T-helper 1 cell treated with Interleukin-12 subunit alpha and Interleukin-12 subunit beta and Interleukin-4 antibody, amounts not matched to agents 30 μg/mL and 1 μg/mL, for 36 hours (primary cell): ENCODE measurements around the gene PIGL.
"Not testable (repeated sequence)": the region's sequence is repeated elsewhere in the genome, so short reads cannot be mapped to it uniquely, and the experiment has no call there.

ENCODE experiments used
- H3K27ac Mint-ChIP-seq: one replicate; pipeline ENCODE4 v1.8.0; 2021; ENCODE audit warnings: mild to moderate bottlenecking, mixed read lengths
- H3K27me3 Mint-ChIP-seq: one replicate; pipeline ENCODE4 v1.8.0; 2021; ENCODE audit warnings: low read depth, mixed read lengths
- H3K36me3 Mint-ChIP-seq: one replicate; pipeline ENCODE4 v1.8.0; 2021; ENCODE audit warnings: low read depth, mixed read lengths
- H3K4me1 Mint-ChIP-seq: one replicate; pipeline ENCODE4 v1.8.0; 2021; ENCODE audit warnings: low read depth, mixed read lengths
- H3K4me3 Mint-ChIP-seq: one replicate; pipeline ENCODE4 v1.8.0; 2021; ENCODE audit warnings: mild to moderate bottlenecking, moderate library complexity, mixed read lengths
- H3K9me3 Mint-ChIP-seq: one replicate; pipeline ENCODE4 v1.8.0; 2021; ENCODE audit warnings: mixed read lengths

The PIGL gene

DNA sequence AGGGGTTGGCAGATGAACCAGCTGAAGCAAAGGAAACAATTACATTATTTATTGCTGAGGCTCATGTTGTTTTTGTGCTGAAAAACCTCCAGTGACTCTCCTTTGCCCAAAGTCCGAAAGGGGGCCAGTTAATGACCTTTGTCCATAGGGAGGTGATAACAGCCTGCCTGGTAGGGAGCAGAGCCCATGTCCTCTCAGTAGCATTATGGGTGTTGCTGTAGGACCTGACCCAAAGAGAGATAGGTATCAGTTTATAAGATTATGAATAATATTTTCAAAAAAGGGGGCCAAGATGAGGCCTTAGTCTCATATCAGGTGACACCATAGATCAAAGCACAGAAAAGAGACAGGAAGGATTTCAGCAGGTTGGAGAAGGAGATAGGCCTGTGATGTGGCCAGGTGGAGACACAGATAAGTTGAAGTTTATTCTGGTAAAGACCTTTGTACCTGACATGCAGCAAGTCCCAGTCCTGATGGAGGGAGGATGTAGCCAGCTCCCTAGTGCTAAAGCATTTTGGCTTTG is 81.2 kb downstream of the PIGL start:
- Mint-ChIP-seq H3K27ac (no peak overlapping the region), H3K4me1 (peaks cover 6% of the 10 kb centered on the region), H3K36me3 (peaks cover 3% of the 10 kb centered on the region), H3K4me3 (no peak overlapping the region), H3K9me3 (no peaks in the 10 kb centered on the region), H3K27me3 (no peaks in the 10 kb centered on the region)

DNA sequence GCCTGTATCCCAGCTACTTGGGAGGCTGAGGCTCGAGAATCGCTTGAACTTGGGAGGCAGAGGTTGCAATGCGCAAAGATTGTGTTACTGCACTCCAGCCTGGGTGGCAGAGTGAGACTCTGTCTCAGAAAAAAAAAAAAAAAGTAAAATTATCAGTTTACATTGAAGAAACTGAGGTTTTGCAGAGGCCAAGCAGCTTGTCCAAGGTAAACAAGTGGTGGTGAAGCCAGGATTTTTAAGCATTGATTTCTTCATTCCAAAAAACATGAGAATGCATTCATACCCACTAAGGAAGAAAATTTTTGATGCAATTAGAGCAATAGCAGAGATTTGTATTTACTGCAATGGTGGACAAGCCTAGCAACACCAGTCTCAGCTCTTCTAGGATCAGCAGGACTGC is 83.5 kb downstream of the PIGL start:
- Mint-ChIP-seq H3K36me3 (peaks cover 3% of the 10 kb centered on the region), H3K9me3 (no peaks in the 10 kb centered on the region), H3K27me3 (no peaks in the 10 kb centered on the region), H3K4me1 (peaks cover 4% of the 10 kb centered on the region), H3K27ac (no peak overlapping the region), H3K4me3 (no peak overlapping the region)

DNA sequence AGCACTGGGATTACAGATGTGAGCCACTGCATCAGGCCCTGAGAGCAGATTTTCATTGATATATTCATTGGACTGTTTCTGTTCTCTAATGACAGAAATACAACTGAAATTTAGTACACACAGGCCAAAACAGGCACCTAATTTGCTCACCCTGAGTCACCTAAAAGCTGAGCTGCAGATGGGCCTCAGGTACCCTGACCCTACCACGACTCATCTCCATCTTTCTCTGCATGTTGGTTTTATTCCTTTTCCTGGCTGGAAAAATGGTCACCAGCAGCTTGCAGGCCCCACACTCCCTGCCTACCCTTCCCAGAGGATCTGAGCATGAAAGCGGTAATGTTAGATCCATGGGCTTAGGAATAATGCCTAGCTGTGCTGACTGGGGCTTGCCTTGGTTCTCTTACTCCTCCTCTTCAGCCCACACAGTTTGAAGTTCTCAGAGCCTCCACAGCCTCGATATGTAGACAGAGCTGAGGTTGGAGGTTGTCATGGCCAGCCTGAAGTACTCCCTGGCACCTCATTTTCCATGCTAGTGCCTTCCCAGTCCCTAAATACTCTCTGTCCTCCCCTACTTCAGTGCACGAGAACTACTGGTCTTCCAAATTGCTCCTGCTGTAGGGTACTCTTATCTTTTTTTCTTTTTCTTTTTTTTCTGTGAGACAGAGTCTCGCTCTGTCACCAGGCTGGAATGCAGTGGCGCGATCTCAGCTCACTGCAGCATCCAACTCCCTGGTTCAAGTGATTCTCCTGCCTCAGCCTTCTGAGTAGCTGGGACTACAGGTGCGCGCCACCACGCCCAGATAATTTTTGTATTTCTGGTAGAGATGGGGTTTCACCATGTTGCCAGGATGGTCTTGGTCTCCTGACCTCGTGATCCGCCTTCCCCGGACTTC is 85.2 kb downstream of the PIGL start:
- H3K27ac Mint-ChIP-seq, result no peak overlapping the region
- H3K4me1 Mint-ChIP-seq, result peaks cover 4% of the 10 kb centered on the region
- H3K27me3 Mint-ChIP-seq, result no peaks in the 10 kb centered on the region
- no peak overlapping the region for H3K4me3 Mint-ChIP-seq
- H3K36me3 Mint-ChIP-seq, result peaks cover 3% of the 10 kb centered on the region
- H3K9me3 Mint-ChIP-seq, result no peaks in the 10 kb centered on the region

DNA sequence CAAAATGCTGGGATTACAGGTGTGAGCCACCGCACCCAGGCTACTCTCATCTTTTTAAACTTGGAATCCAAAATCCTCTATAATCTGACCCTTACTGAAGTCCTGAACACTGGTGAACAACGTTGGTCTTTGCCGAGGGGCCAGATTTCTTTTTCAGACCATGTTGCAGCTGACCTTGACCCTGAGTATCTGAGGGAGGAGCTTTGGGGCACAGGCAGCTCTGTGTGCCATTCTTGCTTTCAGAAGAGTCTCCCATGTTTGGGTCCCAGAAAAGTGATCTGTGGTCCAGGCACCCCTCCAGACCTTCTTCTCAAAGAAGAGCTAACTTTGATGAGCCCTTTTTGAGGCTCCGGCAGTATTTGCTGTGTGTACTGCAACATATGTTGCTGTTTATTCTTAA is 85.8 kb downstream of the PIGL start:
- Mint-ChIP-seq H3K27me3 (no peaks in the 10 kb centered on the region), H3K4me3 (no peak overlapping the region), H3K4me1 (peaks cover 4% of the 10 kb centered on the region), H3K9me3 (no peaks in the 10 kb centered on the region), H3K27ac (no peak overlapping the region), H3K36me3 (peaks cover 3% of the 10 kb centered on the region)

DNA sequence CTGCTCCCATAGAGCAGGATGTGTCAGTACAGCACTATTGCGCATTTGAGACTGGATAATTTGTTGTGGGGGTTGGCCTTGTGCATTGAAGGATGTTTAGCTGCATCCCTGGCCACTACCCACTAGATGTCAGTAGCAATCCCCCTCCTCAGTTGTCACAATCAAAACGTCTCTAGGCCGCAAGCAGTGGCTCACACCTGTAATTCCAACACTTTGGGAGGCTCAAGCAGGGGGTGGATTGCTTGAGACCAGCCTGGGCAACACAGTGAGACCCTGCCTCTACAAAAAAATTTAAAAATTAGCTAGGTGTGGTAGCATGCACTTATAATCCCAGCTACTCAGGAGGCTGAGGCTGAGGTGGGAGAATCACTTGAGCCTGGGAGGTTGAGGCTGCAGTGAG is 87.8 kb downstream of the PIGL start:
- Mint-ChIP-seq H3K36me3 (peaks cover 3% of the 10 kb centered on the region), H3K4me3 (no peak overlapping the region), H3K9me3 (no peaks in the 10 kb centered on the region)

DNA sequence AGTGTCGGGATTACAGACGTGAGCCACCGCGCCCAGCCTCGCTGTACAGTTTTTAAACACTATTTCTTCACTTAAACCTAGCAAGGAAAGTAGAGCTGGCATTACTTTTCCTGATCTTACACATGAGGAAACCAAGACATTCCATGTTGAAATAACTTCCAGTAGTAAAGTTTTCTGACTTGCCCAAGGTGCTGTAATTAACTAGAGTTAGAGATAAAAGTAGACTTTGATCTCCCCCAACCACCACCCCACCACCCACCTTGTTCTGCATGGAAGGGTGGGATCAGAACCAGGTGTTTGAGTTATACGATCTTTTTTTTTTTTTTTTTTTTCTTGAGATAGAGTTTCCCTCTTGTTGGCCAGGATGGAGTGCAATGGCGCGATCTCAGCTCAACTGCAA is 89.2 kb downstream of the PIGL start:
- no peaks in the 10 kb centered on the region for H3K27me3 Mint-ChIP-seq

More for the DNA sequence above, 87.8 kb downstream of the PIGL start:
- Mint-ChIP-seq H3K4me1 (no peaks in the 10 kb centered on the region), H3K27ac (no peak overlapping the region), H3K27me3 (no peaks in the 10 kb centered on the region)

DNA sequence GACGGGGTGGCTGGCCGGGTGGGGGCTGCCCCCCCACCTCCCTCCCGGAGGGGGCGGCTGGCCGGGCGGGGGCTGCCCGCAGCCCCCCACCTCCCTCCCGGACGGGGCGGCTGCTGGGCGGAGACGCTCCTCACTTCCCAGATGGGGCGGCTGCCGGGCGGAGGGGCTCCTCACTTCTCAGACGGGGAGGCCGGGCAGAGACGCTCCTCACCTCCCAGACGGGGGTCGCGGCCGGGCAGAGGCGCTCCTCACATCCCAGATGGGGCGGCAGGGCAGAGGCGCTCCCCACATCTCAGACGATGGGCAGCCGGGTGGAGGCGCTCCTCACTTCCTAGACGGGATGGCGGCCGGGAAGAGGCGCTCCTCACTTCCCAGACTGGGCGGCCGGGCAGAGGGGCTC is 95.1 kb downstream of the PIGL start:
- not testable (repeated sequence) for H3K4me1 Mint-ChIP-seq, H3K9me3 Mint-ChIP-seq, H3K36me3 Mint-ChIP-seq, H3K4me3 Mint-ChIP-seq, H3K27ac Mint-ChIP-seq, H3K27me3 Mint-ChIP-seq

More for the DNA sequence above, 89.2 kb downstream of the PIGL start:
- H3K27ac Mint-ChIP-seq, result no peak overlapping the region
- H3K36me3 Mint-ChIP-seq, result peaks cover 7% of the 10 kb centered on the region
- H3K4me3 Mint-ChIP-seq, result no peak overlapping the region
- H3K4me1 Mint-ChIP-seq, result peaks cover 4% of the 10 kb centered on the region
- no peaks in the 10 kb centered on the region for H3K9me3 Mint-ChIP-seq

DNA sequence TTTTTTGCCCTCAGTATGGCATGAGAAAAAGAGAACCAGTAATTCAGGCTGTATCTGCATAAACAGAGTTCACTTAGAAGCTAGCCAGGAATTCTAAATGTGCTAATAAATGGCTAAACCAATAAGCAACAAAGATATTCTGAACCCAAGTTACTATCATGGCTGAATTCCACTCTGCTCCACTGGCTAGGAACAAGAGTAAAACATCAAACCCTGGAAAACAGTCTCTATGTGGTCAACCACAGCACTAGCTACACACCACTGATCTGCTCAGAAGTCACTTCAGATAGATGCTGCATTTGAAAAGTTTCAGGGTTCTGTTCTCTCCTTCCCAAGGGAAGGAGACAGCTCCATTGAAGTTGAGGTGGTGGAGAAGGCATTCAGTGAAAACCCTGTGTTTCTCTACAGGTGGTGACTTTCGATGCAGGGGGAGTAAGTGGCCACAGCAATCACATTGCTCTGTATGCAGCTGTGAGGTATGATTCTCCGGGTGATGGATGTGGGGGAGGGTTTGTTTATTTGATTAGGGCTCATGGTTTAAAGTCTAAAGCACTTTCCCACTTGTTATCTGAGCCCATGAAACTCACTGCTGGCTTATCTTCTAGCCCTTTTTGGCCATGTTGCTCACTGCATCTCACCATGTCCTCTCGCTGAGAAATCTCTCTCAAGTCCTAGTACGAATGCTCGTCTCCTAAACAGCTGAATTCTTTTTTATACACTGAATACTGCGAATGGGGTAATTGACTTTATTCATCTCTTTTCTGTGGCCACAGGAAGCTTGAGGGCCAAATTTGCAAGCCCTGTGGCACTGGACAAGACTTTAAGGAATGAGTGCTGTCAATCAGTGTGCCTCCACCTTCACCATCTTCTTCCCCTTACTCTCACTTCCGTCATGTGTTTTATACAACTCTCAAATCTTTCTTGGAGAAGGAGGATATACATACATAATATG is 96.4 kb downstream of the PIGL start:
- Mint-ChIP-seq H3K4me1 (peaks cover 4% of the 10 kb centered on the region), H3K36me3 (peaks cover 7% of the 10 kb centered on the region), H3K4me3 (no peak overlapping the region)

DNA sequence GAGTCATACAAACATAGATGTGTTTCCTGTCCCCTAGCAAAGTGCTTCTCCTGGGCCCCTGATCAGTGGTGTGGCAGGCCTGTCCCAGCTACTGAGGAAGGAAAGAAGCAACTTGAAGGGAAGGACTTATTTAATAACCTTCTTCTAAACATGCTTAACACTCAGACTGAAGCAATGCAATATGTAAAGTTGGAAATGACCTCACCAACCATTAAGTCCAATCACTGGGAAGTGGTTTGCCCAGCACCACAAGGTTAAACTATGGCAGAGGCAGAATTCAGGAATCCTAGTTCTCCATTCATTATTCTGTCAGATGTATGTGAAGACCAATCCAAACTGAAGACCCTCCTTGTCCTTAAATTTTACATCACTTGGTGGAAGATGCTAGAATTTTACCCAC is 97.2 kb downstream of the PIGL start:
- Mint-ChIP-seq H3K36me3 (peaks cover 7% of the 10 kb centered on the region), H3K4me1 (peaks cover 4% of the 10 kb centered on the region), H3K27me3 (no peaks in the 10 kb centered on the region), H3K4me3 (no peak overlapping the region), H3K9me3 (no peaks in the 10 kb centered on the region), H3K27ac (no peak overlapping the region)

More for the DNA sequence above, 96.4 kb downstream of the PIGL start:
- Mint-ChIP-seq H3K27me3 (no peaks in the 10 kb centered on the region), H3K9me3 (no peaks in the 10 kb centered on the region), H3K27ac (no peak overlapping the region)

DNA sequence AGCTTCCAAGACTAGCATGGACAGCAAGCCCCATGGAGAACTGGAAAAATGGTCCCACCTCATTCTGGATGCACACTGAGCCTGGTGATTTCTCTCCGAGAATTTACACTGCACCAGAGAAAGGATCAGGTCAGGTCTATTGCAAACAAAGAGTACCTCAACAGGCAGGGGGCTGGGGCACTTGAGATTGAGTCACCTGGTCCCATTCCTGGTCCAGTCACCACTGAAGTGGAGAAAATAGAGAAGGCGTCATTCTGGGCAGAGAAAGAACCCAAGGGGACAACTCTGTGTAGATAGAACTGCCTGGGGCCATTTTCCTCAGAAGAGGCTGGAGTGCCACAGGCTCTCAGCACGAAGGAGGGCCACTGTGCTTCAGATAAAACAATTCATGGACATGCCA is 97.8 kb downstream of the PIGL start:
- H3K9me3 Mint-ChIP-seq, result no peaks in the 10 kb centered on the region
- peaks cover 7% of the 10 kb centered on the region for H3K36me3 Mint-ChIP-seq
- H3K27ac Mint-ChIP-seq, result no peak overlapping the region
- no peaks in the 10 kb centered on the region for H3K27me3 Mint-ChIP-seq
- H3K4me1 Mint-ChIP-seq, result peaks cover 4% of the 10 kb centered on the region
- H3K4me3 Mint-ChIP-seq, result no peak overlapping the region

DNA sequence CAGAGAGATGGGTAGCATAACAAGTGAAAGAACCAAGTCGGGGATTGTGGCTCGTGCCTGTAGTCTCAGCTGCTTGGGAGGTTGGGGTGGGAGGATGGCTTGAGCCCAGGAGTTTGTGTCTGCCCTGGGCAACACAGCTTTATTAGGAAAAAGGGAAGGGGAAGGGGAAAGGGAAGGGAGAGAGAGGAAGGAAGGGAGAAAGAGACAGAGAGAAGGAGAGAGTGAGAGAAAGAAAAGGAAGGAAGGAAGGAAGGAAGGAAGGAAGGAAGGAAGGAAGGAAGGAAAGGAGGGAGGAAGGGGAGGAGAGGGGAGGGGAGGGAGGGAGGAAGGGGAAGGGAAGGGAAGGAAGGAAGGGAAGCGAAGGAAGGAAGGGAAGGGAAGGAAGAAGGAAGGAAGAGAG is 103.0 kb downstream of the PIGL start:
- H3K27ac Mint-ChIP-seq, result no peak overlapping the region
- no peaks in the 10 kb centered on the region for H3K27me3 Mint-ChIP-seq
- no peaks in the 10 kb centered on the region for H3K4me1 Mint-ChIP-seq
- peaks cover 2% of the 10 kb centered on the region for H3K36me3 Mint-ChIP-seq
- H3K9me3 Mint-ChIP-seq, result no peaks in the 10 kb centered on the region
- no peak overlapping the region for H3K4me3 Mint-ChIP-seq

DNA sequence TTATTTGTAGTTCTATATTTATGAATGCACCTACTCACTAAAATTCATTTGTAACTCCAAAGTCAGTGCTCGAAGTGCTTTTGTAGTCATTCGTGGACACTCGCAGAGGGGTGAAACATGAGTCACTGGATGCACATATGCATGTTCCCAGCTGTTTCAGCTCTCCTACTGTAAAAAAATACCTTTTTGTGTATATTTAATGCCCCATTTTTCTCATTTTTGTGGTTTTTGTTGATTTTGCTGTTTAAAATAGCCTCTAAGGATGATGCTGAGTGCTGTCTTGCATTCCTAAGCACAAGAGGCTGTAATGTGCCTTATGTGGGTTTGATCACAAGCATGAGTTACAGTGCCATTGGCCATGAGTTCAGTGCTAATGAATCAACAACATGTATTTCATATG is 105.6 kb downstream of the PIGL start:
- Mint-ChIP-seq H3K4me1 (no peaks in the 10 kb centered on the region), H3K27me3 (no peaks in the 10 kb centered on the region), H3K27ac (no peak overlapping the region), H3K36me3 (no peaks in the 10 kb centered on the region), H3K9me3 (no peaks in the 10 kb centered on the region), H3K4me3 (no peak overlapping the region)

DNA sequence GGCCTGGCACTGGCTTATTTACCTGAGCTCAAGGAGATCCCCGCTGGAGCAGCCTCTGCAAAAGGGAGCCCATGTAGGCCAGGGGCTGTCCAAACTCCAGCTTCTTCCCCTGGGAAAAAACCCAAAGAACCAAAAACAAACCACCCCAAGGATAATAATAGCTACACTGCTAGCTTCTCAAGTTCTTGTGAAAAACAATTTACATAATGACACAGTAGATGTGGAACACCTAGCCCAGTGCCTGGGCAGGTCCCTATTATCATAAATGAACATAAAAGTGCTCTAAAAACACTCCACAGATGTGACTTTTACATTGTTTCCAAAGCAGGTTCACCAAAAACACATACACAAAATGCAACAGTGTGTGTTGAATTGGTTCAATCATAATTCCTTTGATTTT is 109.0 kb downstream of the PIGL start:
- Mint-ChIP-seq H3K36me3 (no peaks in the 10 kb centered on the region), H3K9me3 (no peaks in the 10 kb centered on the region), H3K4me3 (no peak overlapping the region), H3K27me3 (no peaks in the 10 kb centered on the region), H3K27ac (no peak overlapping the region), H3K4me1 (no peaks in the 10 kb centered on the region)

DNA sequence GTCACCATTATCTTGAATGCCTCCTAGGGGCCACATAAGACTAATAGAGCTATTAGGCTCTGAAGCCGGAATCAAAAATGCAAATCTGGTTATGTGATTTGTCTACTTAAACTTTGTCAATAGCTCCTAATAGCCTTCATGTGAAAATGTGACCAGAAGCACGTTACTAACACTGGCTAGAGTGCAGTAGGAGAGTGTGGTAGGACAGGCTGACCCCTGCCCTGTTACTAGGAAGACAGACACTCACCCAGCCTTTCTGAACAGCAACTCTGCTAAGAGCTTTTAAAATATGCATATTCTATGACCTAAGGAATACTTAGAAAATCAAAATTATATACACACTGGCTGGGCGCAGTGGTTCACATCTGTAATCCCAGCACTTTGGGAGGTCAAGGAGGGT is 110.0 kb downstream of the PIGL start:
- H3K4me1 Mint-ChIP-seq, result no peaks in the 10 kb centered on the region
- no peaks in the 10 kb centered on the region for H3K36me3 Mint-ChIP-seq

More for the DNA sequence above, 110.0 kb downstream of the PIGL start:
- Mint-ChIP-seq H3K4me3 (no peak overlapping the region), H3K27ac (no peak overlapping the region), H3K9me3 (no peaks in the 10 kb centered on the region), H3K27me3 (no peaks in the 10 kb centered on the region)
